ENCODE data around the gene CPLANE1. TPM values are rescaled to one million over a fixed set of nuclear protein-coding genes. Genes with fewer than 3 reads are reported as not detected.

CPLANE1 gene
- total RNA-seq, 6 experiments from 2014 or later = 3.3 to 6.7 (median 4.7) TPM

Small RNAs within 50 kb of the gene (small RNA-seq; reads per million reads assigned to genes)
- 0 reads per million in 2 experiments for gene C8orf59P2

Other genes starting within 250 kb of the CPLANE1 start
- gene NUP155, start 121.7 kb upstream of the CPLANE1 start, total RNA-seq = 10 to 100 TPM in 3 of 6 experiments, 1 to 10 TPM in 3; 6.4 to 10.8 (median 9.2) TPM
- gene WDR70, start 129.9 kb upstream of the CPLANE1 start, total RNA-seq = 10 to 100 TPM in 4 of 6 experiments, 1 to 10 TPM in 2; 8.8 to 13.4 (median 11.3) TPM